A673 (cell line): ENCODE measurements around the gene TMED10.

ENCODE experiments used
- CTCF ChIP-seq: fragments of 300-800, 200-600 bp; sonication (generic); conservative IDR thresholded peaks from 2 replicates; pipeline ENCODE4 v1.5.1; 2017; ENCODE audit warnings: low read depth, mild to moderate bottlenecking, antibody characterized with exemption, low read length, moderate library complexity, mixed read lengths
- EZH2 ChIP-seq: fragments of 200-600 bp; sonication (generic); IDR thresholded peaks from 2 replicates; pipeline ENCODE4 v1.6.1; 2017; ENCODE audit warnings: borderline replicate concordance, low read depth, mild to moderate bottlenecking, mixed read lengths, antibody characterized with exemption, low read length; ENCODE audit not compliant: poor library complexity, severe bottlenecking

GRCh38 chr14:75140620-75141019 lies 35.8 kb downstream of the TMED10 start:
- TF ChIP-seq CTCF (no peak), EZH2 (no peak)
